HepG2 (cell line): ENCODE results near the gene HTRA3. TPM values are rescaled to one million over a fixed set of nuclear protein-coding genes. Genes with fewer than 3 reads are reported as not detected.

Source experiments
- ATAC-seq: fragments of 200-7000 bp; cut with Tn5 transposase; 3 replicates; pipeline ENCODE4 v1.9.1; 2020; ENCODE audit warnings: mild to moderate bottlenecking, moderate library complexity
- BruUV-seq: library from RNA; stranded (reverse); fragments of 400-500 nt; replicated peaks from 2 replicates; lab custom pipeline; 2021; lab: Mats Ljungman, UMichigan
- CTCF ChIA-PET: fragments of 300-600 bp; formaldehyde crosslinking; extraction: SDS; loops from one replicate; lab custom pipeline; 2021; ENCODE audit warnings: low total read pairs, inconsistent platforms, low intra/inter-chr PET ratio; lab: Yijun Ruan, JAX
- POLR2A ChIA-PET: fragments of 350-600 bp; sonication (Branson Sonifier 250); formaldehyde crosslinking; loops from one replicate; lab custom pipeline; 2020; ENCODE audit warnings: antibody characterized with exemption, inconsistent platforms; lab: Yijun Ruan, JAX
- DNase-seq: peaks from one replicate; pipeline ENCODE4 v3.0.0-alpha.2; 2015; ENCODE audit warnings: low spot score
- FAIRE-seq: peaks from 3 replicates; lab custom pipeline; 2011; peaks lifted over from hg19 to GRCh38; lab: Jason Lieb, UNC
- H2AFZ ChIP-seq: one replicate; pipeline ENCODE4 v1.6.1; 2011; ENCODE audit warnings: low read length, inconsistent platforms
- H3K27ac ChIP-seq: fragments of 300-600 bp; 3 replicates; pipeline ENCODE4 v1.8.0; 2011; ENCODE audit warnings: mixed run types, mild to moderate bottlenecking, mixed read lengths, low read length, inconsistent platforms; ENCODE audit not compliant: insufficient read depth; ENCODE audit errors: extremely low read length
- H3K27me3 ChIP-seq, 2 experiments: fragments of 200-600 bp in 1 of 2; 2 replicates in 1 of 2; 3 replicates in 1 of 2; pipeline versions ENCODE4 v1.6.0 to v1.8.0; 2011; ENCODE audit warnings: low read length in 2 of 2, mild to moderate bottlenecking in 2 of 2, moderate library complexity in 2 of 2, inconsistent platforms in 1 of 2; ENCODE audit not compliant: insufficient read depth in 2 of 2, control insufficient read depth in 1 of 2
- H3K36me3 ChIP-seq, 2 experiments: fragments of 200-600 bp in 1 of 2; replicated peaks in 1 of 2; 2 replicates in 1 of 2; 3 replicates in 1 of 2; pipeline versions ENCODE4 v1.5.1 to v1.8.0; 2011; ENCODE audit warnings: low read length in 2 of 2, inconsistent platforms in 1 of 2; ENCODE audit not compliant: insufficient read depth in 2 of 2, control insufficient read depth in 1 of 2
- H3K4me1 ChIP-seq: 2 replicates; pipeline ENCODE4 v1.5.1; 2012; ENCODE audit warnings: low read length, inconsistent platforms; ENCODE audit not compliant: insufficient read depth
- H3K4me2 ChIP-seq: 2 replicates; pipeline ENCODE4 v1.6.0; 2011; ENCODE audit warnings: low read depth, low read length, inconsistent platforms
- H3K4me3 ChIP-seq, 3 experiments: fragments of 200-600 bp in 1 of 3; sonication (generic), shearing (Covaris generic) in 1 of 3; replicated peaks in 1 of 3; 2 replicates each; pipeline ENCODE4 v1.5.1; 2011 to 2016; ENCODE audit warnings: low read length in 3 of 3, inconsistent platforms in 2 of 3, low read depth in 2 of 3, mild to moderate bottlenecking in 2 of 3, control low read depth in 1 of 3, mixed read lengths in 1 of 3; ENCODE audit not compliant: insufficient read depth in 1 of 3
- H3K79me2 ChIP-seq: one replicate; pipeline ENCODE4 v1.6.1; 2011; ENCODE audit warnings: low read length, inconsistent platforms; ENCODE audit not compliant: insufficient read depth
- H3K9ac ChIP-seq: 2 replicates; pipeline ENCODE4 v1.6.0; 2011; ENCODE audit warnings: mild to moderate bottlenecking, low read depth, low read length, inconsistent platforms; ENCODE audit not compliant: insufficient read depth
- H3K9me3 ChIP-seq: 2 replicates; pipeline ENCODE4 v1.5.1; 2012; ENCODE audit warnings: mild to moderate bottlenecking, low read length
- H4K20me1 ChIP-seq: 2 replicates; pipeline ENCODE4 v1.6.0; 2011; ENCODE audit warnings: inconsistent platforms, mild to moderate bottlenecking, low read length, moderate library complexity; ENCODE audit not compliant: insufficient read depth
- ATF7 ChIP-seq, 2 experiments: fragments of 450-650 bp in 1 of 2; sonication (generic) in 1 of 2; formaldehyde crosslinking in 1 of 2; IDR thresholded peaks; 2 replicates each; pipeline versions ENCODE4 v1.4.0 to v1.6.1; 2016 to 2020; ENCODE audit warnings: antibody characterized with exemption in 1 of 2, mild to moderate bottlenecking in 1 of 2, missing genetic modification reagents in 1 of 2
- CTCF ChIP-seq: sonication (generic); formaldehyde crosslinking; IDR thresholded peaks from 2 replicates; pipeline ENCODE4 v1.5.0; 2020; ENCODE audit warnings: mild to moderate bottlenecking, missing genetic modification reagents, moderate library complexity
- GTF3A ChIP-seq: sonication (generic); formaldehyde crosslinking; conservative IDR thresholded peaks from 2 replicates; pipeline ENCODE4 v1.4.0; 2020; ENCODE audit warnings: mild to moderate bottlenecking, missing genetic modification reagents
- MNT ChIP-seq: fragments of 450-650 bp; IDR thresholded peaks from 2 replicates; pipeline ENCODE4 v1.6.1; 2016
- ZNF605 ChIP-seq: sonication (generic); formaldehyde crosslinking; IDR thresholded peaks from 2 replicates; pipeline ENCODE4 v1.8.0; 2022; ENCODE audit warnings: mild to moderate bottlenecking, missing genetic modification reagents
- WGBS: methylation state at CpG from one replicate; pipeline ENCODE4 v1.1.6; 2017; ENCODE audit warnings: low lambda C conversion rate; 5-methylcytosine and 5-hydroxymethylcytosine counted together
- in situ Hi-C: cut with HindIII; loops from 2 replicates; pipeline ENCODE4 v1.10.0; 2017; ENCODE audit warnings: low pct_unique_long_range_greater_than_20kb; ENCODE audit not compliant: extremely low pct_ligation_motif_present
- intact Hi-C: fragments of 100-400 bp; cut with micrococcal nuclease; formaldehyde crosslinking; loops from one replicate; pipeline ENCODE4 v1.10.0; 2022; ENCODE audit not compliant: unreplicated experiment
- polyA plus RNA-seq, 8 experiments: library from polyadenylated mRNA; depleted of rRNA in 3 of 8; stranded (reverse) in 7 of 8; unstranded in 1 of 8; fragments of >200 nt; fragmentation: Illumina TruSeq in 4 of 8; extraction: Trizol in 4 of 8; gene quantifications; 2 replicates each; pipeline versions ENCODE4 v1.2.1 to v1.2.3, GENCODE V29; 2011 to 2016; ENCODE audit warnings: low read depth in 4 of 8, missing spikeins in 1 of 8, mixed read lengths in 1 of 8; ENCODE audit not compliant: insufficient read depth in 1 of 8
- total RNA-seq, 5 experiments: library from RNA; depleted of rRNA; stranded (reverse); fragments of >200 nt; fragmentation: Illumina TruSeq; extraction: Trizol; gene quantifications; 2 replicates each; pipeline ENCODE4 v1.2.3, GENCODE V29; 2016; ENCODE audit warnings: low read depth in 1 of 5

The HTRA3 gene
- total and polyA plus RNA-seq, 2 of the 13 experiments (the other 11 are each of a cell fraction or from before 2014, with no cell fraction given), result 0.17 TPM; not detected in 1

- intact Hi-C loops (no loop called here), in situ Hi-C loops (no loop called here)
- ATAC-seq (no peak), DNase-seq (no peak), FAIRE-seq (no peak)
- no peak overlapping the region for H3K27ac ChIP-seq
- H3K4me2 ChIP-seq, result no peak overlapping the region
- H3K9ac ChIP-seq, result no peak overlapping the region
- 80% methylated on average over 20 of the region's 35 CpGs for WGBS
- H3K79me2 ChIP-seq, result no peaks in the 10 kb centered on the region
- peaks cover 14% of the 10 kb centered on the region for H3K4me1 ChIP-seq
- ChIA-PET POLR2A (no interaction called here), CTCF (no interaction called here)
- H4K20me1 ChIP-seq, result no peaks in the 10 kb centered on the region
- no peaks in the 10 kb centered on the region for H3K36me3 ChIP-seq
- no peaks in the 10 kb centered on the region for H3K9me3 ChIP-seq
- no peak overlapping the region for H3K4me3 ChIP-seq
- no peak overlapping the region for H2AFZ ChIP-seq
- no peak for TF ChIP-seq ZNF605
- peak; percentile 86 for TF ChIP-seq ATF7 (IDR thresholded peaks at IDR 0.05)
- no peak for TF ChIP-seq ATF7 (CRISPR knock-in tag; IDR thresholded peaks at IDR 0.05)
- TF ChIP-seq CTCF (CRISPR knock-in tag), result peak; percentile 31
- BruUV-seq, result no TSS peak
- H3K27me3 ChIP-seq, result peaks cover 2 to 35% of the 10 kb centered on the region in 2 experiments; a peak in 2 of 5 replicates
Observed at GRCh38 chr4:8305851-8306471, 36.4 kb downstream of the HTRA3 start.

GRCh38 chr4:8306511-8307021 is 37.0 kb downstream of the HTRA3 start:
- POLR2A ChIA-PET, result no interaction called here
- whole genome bisulfite sequencing, result 17% methylated on average over 1 of the region's 16 CpGs
- no peak for FAIRE-seq

More at GRCh38 chr4:8306511-8307021, 37.0 kb downstream of the HTRA3 start:
- Histone ChIP-seq H3K79me2 (no peaks in the 10 kb centered on the region), H3K36me3 (no peaks in the 10 kb centered on the region), H4K20me1 (no peaks in the 10 kb centered on the region), H3K9me3 (no peaks in the 10 kb centered on the region), H3K27me3 (peaks cover 2 to 41% of the 10 kb centered on the region in 2 experiments; a peak in 3 of 5 replicates), H3K9ac (no peak overlapping the region), H3K27ac (no peak overlapping the region), H3K4me1 (peaks cover 14% of the 10 kb centered on the region), H2AFZ (no peak overlapping the region), H3K4me3 (no peak overlapping the region), H3K4me2 (no peak overlapping the region)
- DNase-seq (no peak), ATAC-seq (no peak)
- intact Hi-C loops (no loop called here), in situ Hi-C loops (no loop called here)
- CTCF ChIA-PET, result no interaction called here
- TF ChIP-seq MNT, result peak; percentile 83
- no peak for TF ChIP-seq GTF3A (CRISPR knock-in tag)
- no TSS peak for BruUV-seq
